Calu3 (cell line): ENCODE results near the gene HDHD3. TPM values are rescaled to one million over a fixed set of nuclear protein-coding genes. Genes with fewer than 3 reads are reported as not detected.

Source experiments
- BruUV-seq: library from RNA; stranded (reverse); fragments of 400-500 nt; replicated peaks from 2 replicates; lab custom pipeline; 2021; lab: Mats Ljungman, UMichigan
- CTCF ChIA-PET: fragments of 300-600 bp; sonication (Branson Sonifier 250); formaldehyde crosslinking; loops from one replicate; lab custom pipeline; 2022; ENCODE audit warnings: antibody characterized with exemption; lab: Charles Lee
- DNase-seq: peaks from one replicate; pipeline ENCODE4 v3.0.0; 2022
- H3K27ac Mint-ChIP-seq: one replicate; pipeline ENCODE4 v1.8.0; 2022; ENCODE audit warnings: mixed read lengths; ENCODE audit not compliant: unreplicated experiment
- H3K27me3 Mint-ChIP-seq: one replicate; pipeline ENCODE4 v1.8.0; 2022; ENCODE audit warnings: mixed read lengths; ENCODE audit not compliant: unreplicated experiment
- H3K36me3 Mint-ChIP-seq: one replicate; pipeline ENCODE4 v1.8.0; 2022; ENCODE audit warnings: mild to moderate bottlenecking, moderate library complexity, mixed read lengths; ENCODE audit not compliant: insufficient read depth, unreplicated experiment
- H3K4me1 Mint-ChIP-seq: one replicate; pipeline ENCODE4 v1.8.0; 2022; ENCODE audit warnings: mild to moderate bottlenecking, low read depth, mixed read lengths; ENCODE audit not compliant: unreplicated experiment
- H3K4me3 Mint-ChIP-seq: one replicate; pipeline ENCODE4 v1.8.0; 2022; ENCODE audit warnings: mild to moderate bottlenecking, low read depth, moderate library complexity, mixed read lengths; ENCODE audit not compliant: unreplicated experiment
- H3K9me3 Mint-ChIP-seq: one replicate; pipeline ENCODE4 v1.8.0; 2022; ENCODE audit warnings: low read depth, mixed read lengths; ENCODE audit not compliant: unreplicated experiment
- CTCF ChIP-seq: fragments of 200-600 bp; IDR thresholded peaks from one replicate; pipeline ENCODE4 v1.8.0; 2022; ENCODE audit warnings: antibody characterized with exemption; ENCODE audit not compliant: unreplicated experiment
- intact Hi-C: fragments of 100-400 bp; cut with micrococcal nuclease; formaldehyde crosslinking; loops from one replicate; pipeline ENCODE4 v1.10.0; 2022; ENCODE audit not compliant: unreplicated experiment
- total RNA-seq: library from RNA; stranded (reverse); gene quantifications from 2 replicates; pipeline ENCODE4 v1.2.3, GENCODE V29; 2022

The HDHD3 gene
- total RNA-seq, 1 experiment from 2014 or later = 30.8 TPM

GRCh38 chr9:113349066-113349444 lies 27.7 kb downstream of the HDHD3 start:
- no peak for TF ChIP-seq CTCF
- intact Hi-C loops = no loop called here
- no TSS peak for BruUV-seq
- no peak for DNase-seq
- H3K4me3 Mint-ChIP-seq = peak overlapping the region; percentile 67
- peaks cover 31% of the 10 kb centered on the region for H3K4me1 Mint-ChIP-seq
- H3K9me3 Mint-ChIP-seq = no peaks in the 10 kb centered on the region
- peaks cover 12% of the 10 kb centered on the region for H3K36me3 Mint-ChIP-seq
- CTCF ChIA-PET = no interaction called here
- H3K27ac Mint-ChIP-seq = no peak overlapping the region
- no peaks in the 10 kb centered on the region for H3K27me3 Mint-ChIP-seq

GRCh38 chr9:113348437-113348836 lies 28.3 kb downstream of the HDHD3 start:
- no peaks in the 10 kb centered on the region for H3K27me3 Mint-ChIP-seq
- H3K9me3 Mint-ChIP-seq = no peaks in the 10 kb centered on the region
- H3K27ac Mint-ChIP-seq = no peak overlapping the region
- H3K36me3 Mint-ChIP-seq = peaks cover 12% of the 10 kb centered on the region
- BruUV-seq = no TSS peak
- DNase-seq = no peak
- no peak overlapping the region for H3K4me3 Mint-ChIP-seq
- intact Hi-C loops = no loop called here
- CTCF ChIA-PET = interaction anchor here (0.5 kb wide), 1 partner anchor 92 kb away, joined by 4 read pairs; no protein-coding TSS in a partner anchor
- peaks cover 38% of the 10 kb centered on the region for H3K4me1 Mint-ChIP-seq
- no peak for TF ChIP-seq CTCF

GRCh38 chr9:113345671-113346070 lies 31.1 kb downstream of the HDHD3 start:
- intact Hi-C loops = no loop called here
- Mint-ChIP-seq H3K4me3 (no peak overlapping the region), H3K9me3 (no peaks in the 10 kb centered on the region), H3K36me3 (peaks cover 19% of the 10 kb centered on the region), H3K27me3 (no peaks in the 10 kb centered on the region), H3K27ac (no peak overlapping the region), H3K4me1 (peaks cover 36% of the 10 kb centered on the region)
- DNase-seq = no peak
- BruUV-seq = no TSS peak
- no peak for TF ChIP-seq CTCF
- CTCF ChIA-PET = no interaction called here

GRCh38 chr9:113345190-113345589 lies 31.6 kb downstream of the HDHD3 start:
- Mint-ChIP-seq H3K9me3 (no peaks in the 10 kb centered on the region), H3K36me3 (peaks cover 18% of the 10 kb centered on the region), H3K4me3 (no peak overlapping the region), H3K27ac (no peak overlapping the region), H3K27me3 (no peaks in the 10 kb centered on the region), H3K4me1 (peaks cover 33% of the 10 kb centered on the region)
- DNase-seq = no peak
- CTCF ChIA-PET = no interaction called here
- BruUV-seq = no TSS peak
- TF ChIP-seq CTCF = no peak
- intact Hi-C loops = no loop called here
